ENCODE measurements around the gene LMX1A. TPM values are rescaled to one million over a fixed set of nuclear protein-coding genes. Genes with fewer than 3 reads are reported as not detected.

LMX1A gene
- total RNA-seq, 2 experiments from 2014 or later = not detected

DNA sequence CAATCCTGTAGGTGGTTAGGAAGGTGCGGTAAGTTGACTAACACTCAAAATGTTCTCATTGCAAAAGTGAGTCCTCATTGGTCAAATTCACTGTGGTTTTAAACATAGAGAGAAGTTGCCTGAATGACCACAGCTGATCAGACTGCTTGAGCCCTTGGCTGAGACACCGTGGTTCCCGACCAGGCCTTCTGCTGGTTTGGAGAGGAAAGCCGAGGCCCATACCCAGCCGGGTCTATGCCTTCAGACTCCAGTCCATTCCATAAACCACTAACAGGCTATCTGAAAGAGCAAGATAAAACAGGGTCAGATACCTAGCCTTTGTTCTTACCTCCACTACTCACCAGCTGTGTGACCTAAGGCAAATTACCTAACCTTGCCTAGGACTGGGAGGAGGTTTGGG, 133.9 kb downstream of the LMX1A start:
- Mint-ChIP-seq H3K36me3 (ENCODE audit: low read depth) (no peaks in the 10 kb centered on the region), H3K27me3 (ENCODE audit: low read depth) (peaks cover 7% of the 10 kb centered on the region), H3K9me3 (no peaks in the 10 kb centered on the region), H3K4me3 (no peak overlapping the region), H3K27ac (no peak overlapping the region), H3K4me1 (ENCODE audit: low read depth) (no peaks in the 10 kb centered on the region)
- intact Hi-C loops (cut with micrococcal nuclease) = no loop called here
- DNase-seq = no peak
- CTCF ChIA-PET = no interaction called here

DNA sequence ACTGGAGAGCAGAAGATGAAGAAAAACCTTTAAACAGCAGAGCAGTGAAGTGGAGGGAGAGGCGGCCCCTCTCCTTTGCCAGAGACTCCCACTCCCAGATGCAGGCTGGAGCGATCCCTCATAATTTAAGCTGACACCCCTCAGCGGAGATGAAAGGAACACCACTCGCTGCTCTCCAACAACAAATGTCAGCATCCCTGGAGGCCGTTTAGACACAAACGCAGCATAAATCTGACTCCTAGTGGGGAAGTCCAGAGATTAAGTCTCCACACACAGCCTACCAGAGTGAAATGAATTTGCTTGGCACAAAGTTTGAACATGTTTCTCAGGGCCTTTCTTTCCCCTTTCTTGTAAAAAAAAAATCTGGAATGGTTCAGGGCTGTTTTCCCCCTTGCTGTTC, 137.8 kb downstream of the LMX1A start:
- Mint-ChIP-seq H3K4me1 (ENCODE audit: low read depth) (no peaks in the 10 kb centered on the region), H3K27me3 (ENCODE audit: low read depth) (peaks cover 10% of the 10 kb centered on the region), H3K9me3 (no peaks in the 10 kb centered on the region), H3K27ac (no peak overlapping the region), H3K4me3 (no peak overlapping the region), H3K36me3 (ENCODE audit: low read depth) (no peaks in the 10 kb centered on the region)
- CTCF ChIA-PET = no interaction called here
- intact Hi-C loops (cut with micrococcal nuclease) = no loop called here
- no peak for DNase-seq

DNA sequence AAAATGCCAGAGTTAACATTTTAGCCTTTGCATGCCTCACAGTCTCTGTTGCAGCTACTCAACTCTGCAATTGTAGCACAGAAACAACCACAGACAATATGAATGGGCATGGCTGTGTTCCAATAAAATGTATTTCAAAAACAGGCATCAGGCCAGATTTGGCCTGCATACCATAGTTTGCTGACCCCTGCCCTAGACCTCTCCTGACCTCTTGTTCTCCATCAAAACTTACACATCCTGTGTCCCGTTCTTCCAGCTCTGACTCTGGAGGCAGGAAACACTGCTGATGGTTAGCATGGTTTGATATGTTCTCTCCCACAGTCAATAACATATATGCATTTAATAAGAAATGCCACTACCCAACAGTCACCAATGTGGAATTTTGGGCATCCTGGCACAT, 138.6 kb downstream of the LMX1A start:
- Mint-ChIP-seq H3K27ac (no peak overlapping the region), H3K36me3 (ENCODE audit: low read depth) (no peaks in the 10 kb centered on the region), H3K9me3 (no peaks in the 10 kb centered on the region), H3K27me3 (ENCODE audit: low read depth) (peaks cover 10% of the 10 kb centered on the region), H3K4me3 (no peak overlapping the region), H3K4me1 (ENCODE audit: low read depth) (no peaks in the 10 kb centered on the region)
- DNase-seq = no peak
- intact Hi-C loops (cut with micrococcal nuclease) = no loop called here
- CTCF ChIA-PET = no interaction called here

DNA sequence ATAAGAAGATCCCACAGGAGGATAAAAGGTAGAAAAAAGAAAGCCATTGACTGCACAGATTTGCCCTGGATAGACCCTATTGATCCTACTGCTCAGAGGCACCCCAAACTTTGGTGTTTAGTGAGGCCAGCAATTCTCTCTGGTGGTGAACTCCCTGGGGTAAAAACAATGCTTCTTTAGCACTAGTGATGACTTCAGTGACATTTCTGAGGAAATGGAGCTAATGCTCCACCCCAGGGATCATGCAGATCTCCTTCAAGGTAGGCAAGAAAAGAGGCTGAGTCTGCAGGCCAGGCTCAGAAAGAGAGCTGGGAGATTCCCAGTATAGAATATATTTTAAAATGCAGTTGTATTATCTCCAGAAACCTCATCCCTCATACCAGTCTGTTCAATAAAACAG, 140.3 kb downstream of the LMX1A start:
- H3K27ac Mint-ChIP-seq = no peak overlapping the region
- H3K9me3 Mint-ChIP-seq = no peaks in the 10 kb centered on the region
- H3K36me3 Mint-ChIP-seq (ENCODE audit: low read depth) = no peaks in the 10 kb centered on the region
- intact Hi-C loops (cut with micrococcal nuclease) = no loop called here
- CTCF ChIA-PET = interaction anchor here (1.0 kb wide), 1 partner anchor 102 kb away, joined by 3 read pairs; no protein-coding TSS in a partner anchor
- no peak overlapping the region for H3K4me3 Mint-ChIP-seq
- H3K4me1 Mint-ChIP-seq (ENCODE audit: low read depth) = no peaks in the 10 kb centered on the region
- peaks cover 10% of the 10 kb centered on the region for H3K27me3 Mint-ChIP-seq (ENCODE audit: low read depth)
- no peak for DNase-seq

DNA sequence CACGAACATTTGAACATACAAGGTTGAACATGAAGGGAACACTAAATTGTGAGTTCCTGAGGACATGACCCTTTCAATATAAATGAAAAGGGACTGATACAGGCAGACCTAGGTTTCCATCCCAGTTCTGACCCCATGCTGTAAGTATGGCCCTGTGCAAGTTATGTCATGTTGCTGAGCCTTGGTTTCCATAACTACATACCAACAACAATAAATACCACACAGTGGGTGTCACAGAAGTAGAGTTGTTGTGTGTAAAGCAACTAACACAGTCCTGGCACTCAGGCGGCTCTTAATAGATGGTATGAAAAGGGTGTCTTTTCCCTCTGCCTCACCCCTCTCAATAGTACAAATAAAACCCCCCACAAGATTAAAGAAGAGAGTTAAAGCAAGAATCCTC, 140.8 kb downstream of the LMX1A start:
- CTCF ChIA-PET = no interaction called here
- no peak overlapping the region for H3K27ac Mint-ChIP-seq
- no peaks in the 10 kb centered on the region for H3K36me3 Mint-ChIP-seq (ENCODE audit: low read depth)
- H3K4me3 Mint-ChIP-seq = no peak overlapping the region
- intact Hi-C loops (cut with micrococcal nuclease) = no loop called here
- H3K27me3 Mint-ChIP-seq (ENCODE audit: low read depth) = peaks cover 10% of the 10 kb centered on the region
- no peak for DNase-seq
- H3K9me3 Mint-ChIP-seq = no peaks in the 10 kb centered on the region
- no peaks in the 10 kb centered on the region for H3K4me1 Mint-ChIP-seq (ENCODE audit: low read depth)

DNA sequence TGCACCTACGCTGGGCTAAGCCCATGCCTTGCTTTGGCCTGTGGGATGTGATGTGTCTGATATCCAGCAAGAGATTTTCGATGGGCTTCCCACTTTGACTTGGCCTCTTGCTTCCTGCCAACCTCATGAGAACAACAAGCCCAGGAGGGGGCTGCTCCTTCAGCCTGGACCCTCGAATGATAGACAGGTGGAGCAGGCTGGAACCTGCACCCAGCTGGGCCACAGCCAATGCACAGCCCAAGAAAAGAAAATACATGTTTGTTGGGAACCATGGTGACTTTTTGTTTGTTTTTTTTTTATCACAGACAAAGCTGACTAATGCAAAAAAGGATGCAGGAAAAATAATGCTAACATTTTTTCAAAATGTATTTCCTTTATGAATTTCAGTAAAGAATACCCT, 144.3 kb downstream of the LMX1A start:
- no peaks in the 10 kb centered on the region for H3K36me3 Mint-ChIP-seq (ENCODE audit: low read depth)
- intact Hi-C loops (cut with micrococcal nuclease) = no loop called here
- no peak for DNase-seq
- CTCF ChIA-PET = no interaction called here
- peaks cover 3% of the 10 kb centered on the region for H3K27me3 Mint-ChIP-seq (ENCODE audit: low read depth)
- H3K27ac Mint-ChIP-seq = no peak overlapping the region
- H3K4me3 Mint-ChIP-seq = no peak overlapping the region
- H3K9me3 Mint-ChIP-seq = no peaks in the 10 kb centered on the region
- no peaks in the 10 kb centered on the region for H3K4me1 Mint-ChIP-seq (ENCODE audit: low read depth)

DNA sequence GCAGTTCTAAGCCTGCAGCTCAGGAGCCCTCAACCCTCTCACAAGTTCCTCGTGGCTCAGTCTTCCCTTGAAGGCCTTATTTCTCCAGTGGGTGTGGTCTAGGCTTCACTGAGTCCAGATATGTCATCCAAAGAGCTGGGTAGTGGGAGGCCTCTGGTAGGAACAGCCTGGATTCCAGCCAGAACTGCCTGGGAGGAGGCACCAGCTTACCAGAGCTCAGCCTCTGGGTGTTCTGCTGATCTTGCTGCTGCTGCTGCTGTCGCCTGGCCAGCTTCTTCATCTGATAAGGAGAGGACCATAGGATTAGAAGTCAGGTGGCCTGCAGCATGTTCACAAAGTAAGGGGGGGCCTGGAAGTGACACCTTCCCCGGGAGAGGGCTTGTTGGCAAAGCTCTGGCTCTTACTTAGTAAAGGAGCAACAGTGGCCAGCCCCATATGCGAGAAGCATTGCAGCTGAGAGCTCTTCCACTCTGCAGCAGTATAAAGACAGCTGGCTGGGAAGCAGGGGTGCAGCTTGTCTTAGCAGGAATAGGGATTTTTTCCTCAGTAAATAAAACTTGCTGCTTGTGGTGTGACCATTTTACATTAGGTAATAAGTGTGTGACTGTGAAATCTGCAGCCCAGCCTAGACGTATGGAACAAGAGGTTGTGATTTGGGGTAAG, 148.5 kb downstream of the LMX1A start:
- DNase-seq = no peak
- Mint-ChIP-seq H3K27me3 (ENCODE audit: low read depth) (no peaks in the 10 kb centered on the region), H3K9me3 (no peaks in the 10 kb centered on the region), H3K4me1 (ENCODE audit: low read depth) (no peaks in the 10 kb centered on the region), H3K27ac (no peak overlapping the region), H3K36me3 (ENCODE audit: low read depth) (no peaks in the 10 kb centered on the region), H3K4me3 (no peak overlapping the region)
- CTCF ChIA-PET = no interaction called here
- intact Hi-C loops (cut with micrococcal nuclease) = no loop called here

DNA sequence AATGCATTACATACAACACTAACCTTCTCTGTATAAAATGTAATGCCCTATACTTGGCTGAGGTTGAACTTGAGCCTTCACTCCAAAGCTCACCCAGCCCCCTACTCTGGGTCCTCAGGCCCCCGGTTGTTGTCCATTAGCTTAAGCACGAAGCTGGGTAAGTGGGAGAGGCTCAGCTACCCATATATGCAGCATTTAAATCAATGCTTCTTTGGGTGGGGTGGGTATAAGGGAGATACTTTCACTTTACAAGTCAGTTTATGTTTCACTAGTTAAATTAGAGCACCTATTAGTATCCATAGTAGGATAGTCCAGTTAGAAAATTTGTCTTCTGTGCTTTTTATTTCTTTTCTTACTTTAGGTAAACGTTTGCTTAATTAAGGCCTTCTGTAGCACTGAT, 151.4 kb downstream of the LMX1A start:
- intact Hi-C loops (cut with micrococcal nuclease) = no loop called here
- Mint-ChIP-seq H3K36me3 (ENCODE audit: low read depth) (no peaks in the 10 kb centered on the region), H3K27me3 (ENCODE audit: low read depth) (no peaks in the 10 kb centered on the region), H3K4me1 (ENCODE audit: low read depth) (no peaks in the 10 kb centered on the region), H3K4me3 (no peak overlapping the region), H3K27ac (no peak overlapping the region), H3K9me3 (no peaks in the 10 kb centered on the region)
- CTCF ChIA-PET = no interaction called here
- no peak for DNase-seq

DNA sequence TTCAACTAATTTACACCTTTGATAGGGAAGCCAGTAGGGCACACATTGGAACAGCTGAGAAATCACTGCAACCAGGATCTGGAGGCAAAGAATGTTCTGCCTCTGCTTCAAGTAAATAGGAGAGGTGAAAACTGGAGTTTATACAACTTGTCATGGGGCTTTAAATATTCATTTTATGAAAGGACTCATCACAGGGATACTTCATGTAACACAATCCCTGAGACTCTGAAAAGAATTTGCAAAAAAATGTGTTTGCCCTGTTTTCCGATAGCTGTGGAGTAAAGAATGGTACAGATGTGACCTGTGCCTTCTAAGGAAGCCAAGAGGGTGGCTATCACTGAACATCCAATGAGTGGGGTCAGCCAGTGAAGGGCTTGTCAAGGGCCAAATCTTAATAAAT, 152.0 kb downstream of the LMX1A start:
- Mint-ChIP-seq H3K36me3 (ENCODE audit: low read depth) (no peaks in the 10 kb centered on the region), H3K9me3 (no peaks in the 10 kb centered on the region), H3K4me3 (no peak overlapping the region), H3K27me3 (ENCODE audit: low read depth) (no peaks in the 10 kb centered on the region), H3K27ac (no peak overlapping the region), H3K4me1 (ENCODE audit: low read depth) (no peaks in the 10 kb centered on the region)
- no peak for DNase-seq
- CTCF ChIA-PET = no interaction called here
- intact Hi-C loops (cut with micrococcal nuclease) = no loop called here

DNA sequence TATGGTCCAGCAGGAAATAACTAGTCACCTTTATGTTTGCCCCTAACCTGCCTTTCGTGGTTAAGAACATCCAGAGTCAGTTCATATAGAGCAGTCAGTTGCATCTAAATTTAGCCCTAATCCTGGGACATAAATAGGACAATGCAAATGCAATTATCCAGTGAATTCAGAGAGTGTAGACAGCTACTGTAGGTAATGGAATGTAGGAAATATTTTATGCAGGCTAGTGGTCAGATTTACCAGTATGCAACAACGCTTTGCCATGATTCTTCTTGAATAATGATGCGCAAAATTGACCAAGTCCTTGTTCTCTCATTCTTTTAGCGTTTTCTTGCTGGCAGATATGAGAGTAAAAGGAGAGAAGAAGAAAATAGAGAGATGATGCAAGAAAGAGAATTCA, 165.4 kb downstream of the LMX1A start:
- no peaks in the 10 kb centered on the region for H3K4me1 Mint-ChIP-seq (ENCODE audit: low read depth)
- H3K27me3 Mint-ChIP-seq (ENCODE audit: low read depth) = peaks cover 3% of the 10 kb centered on the region
- H3K27ac Mint-ChIP-seq = no peak overlapping the region
- no peaks in the 10 kb centered on the region for H3K9me3 Mint-ChIP-seq
- CTCF ChIA-PET = no interaction called here
- no peaks in the 10 kb centered on the region for H3K36me3 Mint-ChIP-seq (ENCODE audit: low read depth)
- no peak overlapping the region for H3K4me3 Mint-ChIP-seq
- no peak for DNase-seq
- intact Hi-C loops (cut with micrococcal nuclease) = no loop called here

DNA sequence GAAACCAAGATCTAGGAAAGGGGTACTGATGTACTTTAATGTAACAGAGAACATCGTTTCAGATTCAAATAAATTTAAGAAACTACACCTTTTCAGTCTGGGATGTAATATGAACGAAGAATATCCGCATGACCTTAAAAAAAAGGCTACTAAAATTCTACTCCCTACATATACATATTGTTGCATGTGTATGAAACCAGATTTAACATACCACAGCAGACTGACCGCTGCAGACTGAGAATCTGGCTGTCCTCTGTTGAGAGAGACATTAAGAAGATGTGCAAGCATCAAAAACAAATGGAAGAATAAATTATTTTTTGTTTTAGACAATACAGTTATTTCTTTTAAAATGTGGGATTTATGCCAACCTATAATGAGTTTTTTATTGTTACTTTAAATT, 166.6 kb downstream of the LMX1A start:
- CTCF ChIA-PET = no interaction called here
- Mint-ChIP-seq H3K9me3 (no peaks in the 10 kb centered on the region), H3K27ac (no peak overlapping the region), H3K27me3 (ENCODE audit: low read depth) (peaks cover 3% of the 10 kb centered on the region), H3K4me1 (ENCODE audit: low read depth) (no peaks in the 10 kb centered on the region), H3K36me3 (ENCODE audit: low read depth) (no peaks in the 10 kb centered on the region), H3K4me3 (no peak overlapping the region)
- intact Hi-C loops (cut with micrococcal nuclease) = no loop called here
- DNase-seq = no peak

DNA sequence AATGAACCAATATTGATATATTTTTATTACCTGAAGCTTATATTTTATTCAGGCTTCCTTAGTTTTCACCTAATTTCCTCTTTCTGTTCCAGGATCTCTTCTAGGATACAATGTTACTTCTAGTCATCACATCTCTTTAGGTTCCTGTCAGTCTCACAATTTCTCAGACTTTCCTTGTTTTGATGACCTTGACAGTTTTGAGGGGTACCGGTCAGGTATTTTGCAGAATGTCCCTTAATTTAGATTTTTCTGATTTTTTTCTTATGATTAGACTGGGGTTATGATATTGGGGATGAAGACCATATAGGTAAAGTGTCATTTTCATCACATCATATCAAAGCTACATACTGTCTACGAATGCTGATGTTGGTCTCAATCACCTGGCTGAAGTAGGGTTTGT, 167.5 kb downstream of the LMX1A start:
- H3K27me3 Mint-ChIP-seq (ENCODE audit: low read depth) = peaks cover 3% of the 10 kb centered on the region
- intact Hi-C loops (cut with micrococcal nuclease) = no loop called here
- DNase-seq = no peak
- no peaks in the 10 kb centered on the region for H3K9me3 Mint-ChIP-seq
- no peak overlapping the region for H3K27ac Mint-ChIP-seq
- H3K4me3 Mint-ChIP-seq = no peak overlapping the region
- CTCF ChIA-PET = no interaction called here
- no peaks in the 10 kb centered on the region for H3K36me3 Mint-ChIP-seq (ENCODE audit: low read depth)
- no peaks in the 10 kb centered on the region for H3K4me1 Mint-ChIP-seq (ENCODE audit: low read depth)

DNA sequence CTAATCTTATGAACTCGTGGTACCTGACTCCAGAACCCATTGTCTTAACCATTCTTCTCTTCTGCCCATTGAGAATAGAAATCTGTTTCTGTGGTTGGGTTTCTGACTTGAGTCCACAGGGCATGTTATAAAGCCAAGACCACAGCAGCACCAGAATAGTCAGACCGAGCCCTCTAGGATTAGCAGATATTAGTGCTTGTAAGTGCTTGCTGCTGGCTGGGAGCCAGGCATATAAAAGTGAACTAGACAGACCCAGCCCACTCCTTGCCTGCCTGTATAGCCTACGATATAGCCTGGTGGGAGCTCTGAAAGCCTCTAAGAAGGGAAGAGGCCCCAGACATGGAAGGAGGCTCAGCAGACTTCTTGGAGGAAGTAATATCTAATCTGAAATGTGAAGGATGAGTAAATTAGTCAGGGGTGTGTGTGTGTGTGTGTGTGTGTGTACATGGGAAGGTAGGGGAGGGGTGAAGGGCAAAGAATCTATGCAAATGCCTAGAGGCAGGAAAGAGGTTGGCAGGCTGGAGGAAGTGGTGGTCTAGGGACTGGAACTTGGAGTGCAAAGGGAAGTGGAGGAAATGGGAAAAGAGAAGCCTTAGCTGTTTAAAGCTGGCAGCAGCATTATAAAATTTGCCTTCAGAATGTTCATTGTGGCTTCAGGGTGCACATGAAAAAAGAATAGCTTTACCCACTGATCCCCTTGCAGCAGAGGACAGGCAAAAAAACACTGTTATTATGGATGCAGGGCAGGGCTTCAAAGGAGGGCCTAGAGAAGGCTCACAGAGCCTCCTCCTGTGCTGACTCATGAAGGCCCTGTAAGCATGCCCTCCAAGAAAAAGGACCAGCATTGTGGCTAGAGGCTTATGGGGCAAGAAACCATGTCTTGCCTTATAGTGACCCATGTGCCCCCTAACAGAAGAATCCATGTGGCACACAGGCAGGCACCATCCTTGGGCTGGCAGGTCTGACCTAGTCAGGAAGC, 169.2 kb downstream of the LMX1A start:
- H3K36me3 Mint-ChIP-seq (ENCODE audit: low read depth) = no peaks in the 10 kb centered on the region
- H3K4me3 Mint-ChIP-seq = no peak overlapping the region
- intact Hi-C loops (cut with micrococcal nuclease) = no loop called here
- CTCF ChIA-PET = interaction anchor here (0.6 kb wide), 1 partner anchor 26 kb away, joined by 3 read pairs; no protein-coding TSS in a partner anchor
- peaks cover 3% of the 10 kb centered on the region for H3K27me3 Mint-ChIP-seq (ENCODE audit: low read depth)
- no peak for DNase-seq
- no peak overlapping the region for H3K27ac Mint-ChIP-seq
- peaks cover 4% of the 10 kb centered on the region for H3K9me3 Mint-ChIP-seq
- no peaks in the 10 kb centered on the region for H3K4me1 Mint-ChIP-seq (ENCODE audit: low read depth)
